GM10266 (cell line): ENCODE data around the gene GPR160.

Source experiments
- DNase-seq: peaks from one replicate; pipeline ENCODE4 v3.0.0; 2012; ENCODE audit errors: extremely low spot score
- CTCF ChIP-seq: IDR thresholded peaks from 2 replicates; pipeline ENCODE4 v1.5.1; 2012; ENCODE audit warnings: mild to moderate bottlenecking, low read depth; ENCODE audit not compliant: control insufficient read depth, insufficient read depth; ENCODE audit errors: missing control alignments

Gene GPR160

DNA sequence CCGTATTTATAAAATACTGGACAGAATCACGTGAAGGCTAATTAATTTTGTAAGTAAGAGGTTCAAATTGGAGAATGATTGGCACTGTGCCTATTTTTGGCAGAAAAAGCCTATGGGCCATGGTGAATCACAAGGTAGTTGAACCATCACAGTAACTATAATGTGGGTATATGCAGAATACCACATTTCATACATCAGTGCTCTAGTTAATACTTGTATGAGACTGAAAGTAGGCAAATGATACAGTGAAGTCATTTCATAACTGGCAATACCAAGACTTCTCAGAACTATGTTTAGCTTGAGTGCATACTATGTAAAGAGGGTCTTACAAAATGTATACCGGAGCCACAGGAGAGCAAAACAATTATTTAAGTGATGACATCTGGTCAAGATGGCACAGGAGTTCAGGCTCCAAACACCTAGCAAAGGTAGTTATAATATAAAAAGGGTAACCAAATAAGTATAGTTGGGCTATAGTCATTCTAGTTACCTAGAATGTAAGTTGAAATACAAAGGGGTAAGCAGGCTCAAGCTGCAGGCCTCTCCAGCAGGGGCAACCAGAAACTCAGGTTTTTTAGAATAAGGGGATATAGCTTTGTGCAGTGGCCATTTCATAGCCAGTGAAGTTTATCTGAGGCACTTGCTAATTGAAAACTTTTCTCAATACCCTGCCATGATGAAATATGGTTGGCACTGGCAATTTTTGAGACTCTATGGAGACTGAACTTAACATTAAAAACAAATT lies 19.1 kb downstream of the GPR160 start:
- no peak for TF ChIP-seq CTCF
- DNase-seq, result peak; percentile 83

GRCh38 chr3:170057550-170057949 lies 19.8 kb downstream of the GPR160 start:
- no peak for TF ChIP-seq CTCF
- DNase-seq, result no peak

GRCh38 chr3:170058127-170058526 lies 20.3 kb downstream of the GPR160 start:
- peak; percentile 41 for DNase-seq

GRCh38 chr3:170059447-170059846 lies 21.7 kb downstream of the GPR160 start:
- no peak for DNase-seq
- TF ChIP-seq CTCF, result no peak

More at GRCh38 chr3:170058127-170058526, 20.3 kb downstream of the GPR160 start:
- no peak for TF ChIP-seq CTCF

DNA sequence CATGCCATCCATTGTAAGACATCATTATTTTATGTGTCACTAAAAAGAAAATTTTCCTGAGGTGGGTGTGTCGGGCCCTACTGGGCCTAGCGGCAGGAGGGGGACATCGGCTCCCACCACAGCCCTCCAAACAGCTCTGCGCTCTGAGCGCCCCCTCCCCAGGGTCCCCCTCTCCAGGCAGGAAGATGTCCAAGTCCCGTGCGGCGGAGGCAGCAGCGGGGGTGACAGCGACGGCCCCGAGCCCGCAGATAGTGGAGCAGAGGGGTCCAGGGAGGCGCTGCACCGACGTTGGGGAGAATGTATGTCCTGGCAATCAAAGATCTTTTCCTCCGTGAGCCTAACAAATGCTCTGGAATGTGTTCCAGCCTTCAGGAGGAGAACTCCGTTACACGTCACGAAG lies 24.3 kb downstream of the GPR160 start:
- no peak for DNase-seq
- TF ChIP-seq CTCF, result no peak

DNA sequence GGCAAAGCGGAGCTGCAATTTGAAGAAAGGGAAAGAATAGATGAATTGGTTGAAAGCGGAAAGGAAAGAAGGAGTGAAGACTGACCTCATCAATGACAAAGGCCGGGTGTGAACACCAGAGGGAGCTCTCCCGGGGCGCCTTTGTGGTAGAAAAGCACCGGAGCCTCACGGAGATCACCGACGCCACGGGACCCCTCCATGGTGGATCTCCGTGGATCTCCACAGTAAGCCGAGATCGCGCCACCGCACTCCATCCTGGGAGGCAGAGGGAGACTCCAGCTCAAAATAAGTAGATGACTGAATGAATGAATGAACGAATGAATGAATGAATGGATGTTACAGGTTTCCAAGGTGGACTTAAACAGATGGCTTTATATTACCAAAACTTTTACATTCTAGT lies 25.0 kb downstream of the GPR160 start:
- no peak for TF ChIP-seq CTCF
- no peak for DNase-seq

DNA sequence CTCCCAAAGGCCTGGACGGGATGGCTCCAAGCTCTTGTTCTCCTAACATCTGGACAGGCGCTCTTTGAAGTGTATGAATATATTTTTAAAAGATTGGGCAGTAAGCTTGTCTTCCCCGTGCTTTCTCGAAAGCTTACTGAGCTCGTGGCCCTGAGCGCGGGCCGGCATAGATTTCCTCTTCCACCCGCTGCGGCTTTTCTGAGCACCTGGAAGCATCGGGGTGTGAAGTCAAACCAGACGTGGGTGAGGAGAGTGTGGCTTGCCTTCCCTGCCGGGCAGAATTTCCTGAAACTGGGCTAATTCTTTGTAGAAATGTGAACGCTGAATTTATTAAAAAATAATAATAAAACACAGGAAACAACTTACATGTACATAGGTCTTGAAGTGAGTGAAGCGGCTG lies 25.9 kb downstream of the GPR160 start:
- no peak for TF ChIP-seq CTCF

More for the DNA sequence above, 25.9 kb downstream of the GPR160 start:
- no peak for DNase-seq
